ENCODE measurements around the gene ZNF343. TPM values are rescaled to one million over a fixed set of nuclear protein-coding genes. Genes with fewer than 3 reads are reported as not detected.

Gene ZNF343
- total and polyA plus RNA-seq, 10 of the 15 experiments (the other 5 are each of a cell fraction or from before 2014, with no cell fraction given), result 1.3 to 11.1 (median 9.0) TPM

GRCh38 chr20:2524709-2525506 lies 16.2 kb upstream of the ZNF343 start:
- ChIA-PET RAD21 (ENCODE audit: unreplicated experiment) (interaction anchor here (1.9 kb wide), 1 partner anchor 122 kb away, joined by 6 read pairs; no protein-coding TSS in a partner anchor), CTCF (interaction anchor here (0.6 to 5.4 kb wide), 13 partner anchors 8 to 476 kb away, joined by 3 to 86 read pairs (median 4); partner anchors contain the start of genes SNRPB and ZNF343), POLR2A (interaction anchor here (1.0 kb wide), 1 partner anchor 17 kb away, joined by 3 read pairs; no protein-coding TSS in a partner anchor), SMC1A (ENCODE audit: uncharacterized antibody, unreplicated experiment) (interaction anchor here (0.7 to 1.1 kb wide), 4 partner anchors 14 to 126 kb away, joined by 3 to 4 read pairs (median 3); no protein-coding TSS in a partner anchor)
- no peak for TF ChIP-seq SIX5 (IDR thresholded peaks at IDR 0.05; ENCODE audit: low read depth, low read length, severe bottlenecking)
- TF ChIP-seq EED (IDR thresholded peaks at IDR 0.05; ENCODE audit: low read depth), result 0 out of 2 replicates have a peak, but pooled peaks have one; percentile 1
- TF ChIP-seq MEF2B (IDR thresholded peaks at IDR 0.05; ENCODE audit: partially characterized antibody, poor library complexity, severe bottlenecking), result peak; percentile 17
- TF ChIP-seq ZSCAN29 (IDR thresholded peaks at IDR 0.05), result 0 out of 2 replicates have a peak, but pooled peaks have one; percentile 9
- TF ChIP-seq IKZF2 (IDR thresholded peaks at IDR 0.05), result peak; percentile 32 to 36; a peak in 2 of 4 replicates
- peak; percentile 55; the same call in 1 of the 2 replicates for TF ChIP-seq ZNF217 (IDR thresholded peaks at IDR 0.05)
- TF ChIP-seq DPF2 (IDR thresholded peaks at IDR 0.05), result 0 out of 2 replicates have a peak, but pooled peaks have one; percentile 67
- no peak for TF ChIP-seq SREBF2 (IDR thresholded peaks at IDR 0.05; ENCODE audit: low read length)
- peak; percentile 29; the same call in 1 of the 2 replicates for TF ChIP-seq NKRF (conservative IDR thresholded peaks at IDR 0.05)
- no peak for TF ChIP-seq ZBED1 (IDR thresholded peaks at IDR 0.05; ENCODE audit: borderline replicate concordance)
- TF ChIP-seq IKZF1 (conservative IDR thresholded peaks at IDR 0.05), result peak; percentile 63
- peak overlapping the region; percentile 43; the same call in 1 of the 2 replicates for H3K27ac ChIP-seq (ENCODE audit: control insufficient read depth, insufficient read depth)
- no peaks in the 10 kb centered on the region for H3K27me3 ChIP-seq (replicated peaks in 1 of 2; ENCODE audit: control insufficient read depth in 2 of 2, insufficient read depth in 2 of 2, low read length in 1 of 2)
- peak overlapping the region; percentile 87 for H3K4me3 ChIP-seq
- H3K36me3 ChIP-seq (ENCODE audit: control insufficient read depth in 2 of 2, insufficient read depth in 2 of 2, low read length in 1 of 2), result no peaks in the 10 kb centered on the region
- H3K4me1 ChIP-seq (ENCODE audit: control insufficient read depth, insufficient read depth, low read length), result 0 out of 2 replicates have a peak, but pooled peaks cover 3% of the 10 kb centered on the region
- WGBS (ENCODE audit: insufficient coverage, insufficient replicate concordance, low lambda C conversion rate, missing lambda C conversion rate), result 1% methylated on average over 60 of the region's 64 CpGs
- no peaks in the 10 kb centered on the region for H3K9me3 ChIP-seq (replicated peaks; ENCODE audit: control insufficient read depth, insufficient read depth, low read length)
- ATAC-seq (peak; percentile 67), DNase-seq (ENCODE audit: low read depth, low spot score) (no peak), FAIRE-seq (no peak)
- peak overlapping the region; percentile 65 for H3K4me2 ChIP-seq (ENCODE audit: control insufficient read depth, insufficient read depth)
- intact Hi-C loops (cut with micrococcal nuclease; ENCODE audit: unreplicated experiment) (loop anchor here (2.0 kb wide), 1 partner anchor 128 kb away; the partner anchor contains the start of gene NOP56), in situ Hi-C loops (cut with MboI) (no loop called here)
- H3K79me2 ChIP-seq (ENCODE audit: control insufficient read depth, insufficient read depth, low read length), result no peaks in the 10 kb centered on the region
- no TSS peak for BruUV-seq (replicated peaks)
- H2AFZ ChIP-seq (ENCODE audit: control insufficient read depth, low read depth, low read length), result peak overlapping the region; percentile 92
- H3K9ac ChIP-seq (ENCODE audit: control insufficient read depth, insufficient read depth, low read length), result peak overlapping the region; percentile 61
- H4K20me1 ChIP-seq (ENCODE audit: control insufficient read depth, insufficient read depth), result no peaks in the 10 kb centered on the region
